HG03103 (cell line): Measurements from ENCODE around the gene DSC3.
A peak's percentile ranks its signal among the peaks of the same experiment; 100 is the strongest.
"Not testable (repeated sequence)": the region's sequence is repeated elsewhere in the genome, so short reads cannot be mapped to it uniquely, and the experiment has no call there.

Experiments used
- ATAC-seq: cut with Tn5 transposase; IDR thresholded peaks from one replicate; pipeline ENCODE4 v1.9.1; 2021; ENCODE audit warnings: low read depth; ENCODE audit not compliant: unreplicated experiment

DSC3 gene

DNA sequence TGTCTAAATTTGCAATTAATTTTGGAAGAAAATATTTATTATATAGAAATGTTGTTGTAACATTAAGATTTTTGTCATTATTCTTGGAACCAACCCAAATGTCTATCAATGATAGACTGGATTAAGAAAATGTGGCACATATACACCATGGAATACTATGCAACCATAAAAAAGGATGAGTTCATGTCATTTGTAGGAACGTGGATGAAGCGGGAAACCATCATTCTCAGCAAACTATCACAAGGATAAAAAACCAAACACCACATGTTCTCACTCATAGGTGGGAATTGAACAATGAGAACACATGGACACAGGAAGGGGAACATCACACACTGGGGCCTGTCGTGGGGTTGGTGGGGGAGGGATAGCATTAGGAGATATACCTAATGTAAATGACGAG lies 64.5 kb downstream of the DSC3 start:
- ATAC-seq: not testable (repeated sequence)

DNA sequence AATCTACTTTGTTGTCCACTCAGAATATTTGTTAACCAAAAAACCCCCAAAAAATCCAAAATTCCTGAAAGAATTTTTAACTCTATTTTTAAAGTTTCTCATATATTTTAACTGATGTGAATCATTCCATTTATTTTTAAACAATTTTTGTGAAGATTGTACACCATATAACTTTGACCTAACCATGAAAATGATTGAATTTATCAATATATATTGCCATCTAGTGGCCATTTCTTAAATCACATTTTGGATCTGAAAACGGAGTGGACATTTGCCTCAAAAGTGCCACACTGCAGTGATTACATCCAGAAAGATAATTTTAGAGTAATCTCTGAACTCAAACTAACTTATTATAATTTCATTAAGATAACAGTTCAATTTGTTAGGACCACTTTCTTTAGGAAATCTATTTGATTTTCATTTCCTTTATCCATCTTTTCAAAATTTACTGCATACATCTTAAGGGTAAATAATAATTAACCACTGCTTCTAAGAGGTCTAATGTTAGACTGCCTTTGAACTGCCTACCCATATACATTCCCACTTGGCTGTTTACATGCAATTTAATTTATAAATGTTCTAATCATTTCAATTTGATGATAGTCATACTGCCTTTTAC lies 71.1 kb downstream of the DSC3 start:
- ATAC-seq: peak; percentile 59

GRCh38 chr18:30970196-30970816 lies 72.2 kb downstream of the DSC3 start:
- no peak for ATAC-seq

GRCh38 chr18:30969670-30970170 lies 72.8 kb downstream of the DSC3 start:
- no peak for ATAC-seq

GRCh38 chr18:30967701-30968100 lies 74.8 kb downstream of the DSC3 start:
- no peak for ATAC-seq

- no peak for ATAC-seq
Measured at GRCh38 chr18:30965237-30965636, 77.3 kb downstream of the DSC3 start.

GRCh38 chr18:30960661-30961060 lies 81.9 kb downstream of the DSC3 start:
- ATAC-seq: no peak

- no peak for ATAC-seq
Measured at GRCh38 chr18:30957066-30957465, 85.5 kb downstream of the DSC3 start.

DNA sequence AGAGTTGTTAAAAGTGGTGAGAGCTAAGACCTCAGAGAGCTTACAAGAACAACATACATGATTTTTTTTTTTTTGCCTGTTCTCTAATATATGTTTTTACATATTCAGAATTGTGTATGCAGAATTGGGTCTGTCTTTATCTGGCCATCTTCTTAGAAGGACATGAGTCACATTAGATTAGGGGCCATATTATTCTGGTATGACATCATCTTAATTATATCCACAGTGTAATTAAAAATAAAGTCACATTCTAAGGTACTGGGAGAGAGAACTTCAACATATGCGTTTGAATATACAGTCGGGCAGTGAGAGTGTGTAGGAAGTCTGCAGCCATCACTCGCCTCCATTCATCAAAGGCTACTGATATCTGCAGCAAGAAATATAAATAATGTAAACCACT lies 88.3 kb downstream of the DSC3 start:
- no peak for ATAC-seq

- ATAC-seq: no peak
Measured at GRCh38 chr18:30945761-30946160, 96.8 kb downstream of the DSC3 start.

DNA sequence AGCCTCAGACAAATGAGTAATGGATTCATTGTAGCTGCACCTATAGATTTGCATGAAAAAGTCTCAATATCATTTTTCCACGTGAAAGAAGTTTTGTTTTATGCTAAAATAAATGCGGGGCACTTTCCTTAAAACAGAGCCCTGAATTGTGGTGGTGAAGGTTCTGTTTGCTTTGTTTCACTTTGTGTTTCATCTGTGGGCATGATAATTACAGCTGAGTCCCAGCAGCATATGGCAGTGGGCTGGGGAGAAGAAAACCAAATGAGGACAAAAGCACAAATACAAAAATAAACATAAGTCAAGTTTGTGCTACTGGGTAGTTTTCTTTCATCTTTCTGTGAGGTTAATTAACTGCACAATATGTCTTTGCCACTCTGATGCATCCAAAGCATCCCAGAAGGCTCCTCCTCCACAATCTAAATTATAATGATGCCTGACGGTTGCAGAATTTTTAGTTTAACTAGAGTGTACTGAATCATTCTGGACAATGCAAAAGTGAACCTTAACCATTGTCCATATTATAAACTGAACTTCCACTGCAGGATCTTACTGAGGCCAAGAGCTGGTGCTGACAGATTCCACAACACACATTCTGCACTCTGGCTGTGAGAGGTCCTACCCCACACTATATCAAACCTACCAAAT lies 97.6 kb downstream of the DSC3 start:
- ATAC-seq: no peak

DNA sequence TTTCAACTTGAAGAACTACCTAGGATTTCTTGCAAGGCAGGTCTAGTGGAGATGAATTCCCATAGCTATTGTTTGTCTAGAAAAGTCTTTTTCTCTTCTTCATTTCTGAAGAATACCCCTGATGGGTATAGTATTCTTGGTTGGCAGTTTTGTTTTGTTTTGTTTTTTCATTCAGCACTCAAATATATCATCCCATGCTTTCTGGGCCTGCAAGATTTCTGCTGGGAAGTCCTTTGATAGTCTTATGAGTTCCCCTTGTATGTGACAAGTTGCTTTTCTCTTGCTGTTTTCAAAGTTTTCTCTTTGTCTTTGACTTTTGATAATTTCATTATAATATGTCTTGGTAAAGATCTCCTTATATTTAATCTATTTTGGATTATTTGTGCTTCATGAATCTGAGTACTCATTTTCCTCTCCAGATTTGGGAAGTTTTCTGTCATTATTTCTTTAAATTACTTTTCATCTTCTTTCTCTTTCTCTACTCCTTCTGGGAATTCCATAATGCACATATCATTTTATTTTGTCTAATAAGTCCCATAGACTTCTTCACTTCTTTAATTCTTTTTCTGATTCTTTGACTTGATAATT lies 101.5 kb downstream of the DSC3 start:
- ATAC-seq: no peak
